Activated CD4-positive, alpha-beta T cell treated with anti-CD3 and anti-CD28 coated beads, Interleukin-2, amount 50 U/mL, for 1 hour (primary cell): ENCODE measurements around the gene GMCL2.
"Not testable (repeated sequence)": the region's sequence is repeated elsewhere in the genome, so short reads cannot be mapped to it uniquely, and the experiment has no call there.

Source experiments
- DNase-seq: peaks from one replicate; pipeline ENCODE4 v3.0.0-alpha.2; 2020

Gene GMCL2

DNA sequence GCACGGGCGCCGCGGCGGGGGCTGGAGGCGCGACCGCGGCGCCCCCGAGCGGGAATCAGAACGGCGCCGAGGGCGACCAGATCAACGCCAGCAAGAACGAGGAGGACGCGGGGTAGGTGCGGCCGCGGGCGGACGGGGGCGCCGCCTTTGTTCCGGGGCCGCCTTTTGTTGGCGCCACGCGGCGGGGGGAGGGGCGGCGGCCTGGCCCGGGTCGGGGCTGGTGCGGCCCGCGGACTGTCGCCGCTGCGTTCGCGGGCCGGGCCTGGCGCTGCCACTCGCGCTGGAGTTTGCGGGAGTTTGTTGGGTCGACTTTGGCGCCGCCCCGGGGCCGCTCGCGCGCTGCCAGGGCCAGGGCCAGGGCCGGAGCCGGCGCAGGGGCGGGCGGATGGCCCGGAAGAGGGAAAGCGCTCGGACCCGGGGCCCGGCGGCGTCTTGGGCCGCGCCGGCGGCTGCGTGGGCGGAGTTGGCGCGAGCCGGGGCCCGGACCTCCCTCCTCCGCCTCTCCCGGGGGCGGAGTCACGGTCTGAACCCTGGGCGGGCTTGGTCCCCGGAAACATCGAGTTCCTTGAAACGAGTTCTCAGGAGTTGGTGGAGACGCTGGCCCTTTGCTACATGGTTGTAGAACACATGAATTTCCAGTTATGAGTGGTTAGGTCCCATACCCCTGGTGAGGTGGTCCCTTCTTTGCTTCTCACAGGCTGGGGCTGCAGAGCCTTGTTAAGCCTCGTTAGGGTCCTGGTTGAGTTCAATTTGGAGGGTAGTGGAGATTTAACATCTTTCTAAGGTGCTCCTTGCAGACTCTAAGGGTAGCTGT lies 18.0 kb upstream of the GMCL2 start:
- DNase-seq, result peak; percentile 63

DNA sequence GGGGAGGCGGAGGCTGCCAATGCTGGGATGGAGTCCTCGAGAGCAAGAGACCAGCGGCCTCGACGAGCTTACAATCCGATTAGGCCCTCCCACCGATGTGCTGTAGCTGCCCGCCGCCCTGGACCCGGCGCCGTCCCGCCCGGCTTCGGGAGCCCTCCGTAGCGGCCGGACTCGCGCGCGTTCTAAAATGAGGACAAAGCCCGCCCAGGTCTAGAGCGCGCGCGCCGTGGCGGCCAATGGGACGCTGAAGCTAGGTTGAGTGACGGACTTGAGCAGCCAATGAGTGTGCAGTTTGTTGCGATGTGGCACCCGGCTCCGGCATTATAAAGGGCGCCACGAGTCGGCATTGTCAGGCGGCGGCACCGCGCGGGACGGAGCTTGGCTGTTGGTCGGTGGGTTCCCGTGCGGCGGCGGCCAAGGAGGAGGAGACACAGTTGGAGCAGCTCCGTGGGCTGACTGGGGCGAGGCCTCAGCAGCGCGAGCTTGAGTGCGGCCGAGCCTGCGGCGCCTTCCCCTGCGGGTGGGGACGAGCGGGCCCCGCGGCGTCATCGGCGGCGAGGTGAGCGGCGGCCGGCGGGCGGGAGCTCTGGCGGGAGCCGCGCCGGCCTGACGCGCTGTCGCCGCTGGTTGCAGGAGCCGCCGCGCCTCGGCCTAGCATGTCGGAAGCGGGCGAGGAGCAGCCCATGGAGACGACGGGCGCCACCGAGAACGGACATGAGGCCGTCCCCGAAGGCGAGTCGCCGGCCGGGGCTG lies 17.2 kb upstream of the GMCL2 start, which contains the start of gene HNRNPAB:
HNRNPAB (plus strand) TSS at position 352 of the 753 bp plus-strand sequence; CDS start at position 657, 305 bp downstream.
- DNase-seq, result peak; percentile 97

DNA sequence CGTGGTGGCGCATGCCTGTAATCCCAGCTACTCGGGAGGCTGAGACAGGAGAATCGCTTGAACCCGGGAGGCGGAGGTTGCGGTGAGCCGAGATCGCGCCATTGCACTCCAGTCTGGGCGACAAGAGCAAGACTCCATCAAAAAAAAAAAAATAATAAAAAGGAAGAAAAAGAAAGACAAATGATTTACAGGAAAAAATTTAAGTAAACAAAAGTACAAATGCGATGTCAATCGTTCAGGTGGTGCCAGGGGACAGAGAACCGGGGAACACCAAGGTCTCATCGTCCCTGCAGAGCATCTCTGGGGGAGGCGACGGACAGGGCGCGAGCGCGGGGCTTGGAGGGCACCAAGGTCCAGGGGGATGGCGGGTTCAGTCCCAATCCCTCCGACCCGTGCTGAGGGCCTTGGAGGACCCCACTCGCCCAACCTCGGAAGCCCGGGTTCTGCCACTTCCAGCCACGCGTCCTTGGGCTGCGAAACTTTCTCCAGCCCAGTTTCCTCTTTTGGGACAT lies 16.6 kb upstream of the GMCL2 start:
- no peak for DNase-seq

DNA sequence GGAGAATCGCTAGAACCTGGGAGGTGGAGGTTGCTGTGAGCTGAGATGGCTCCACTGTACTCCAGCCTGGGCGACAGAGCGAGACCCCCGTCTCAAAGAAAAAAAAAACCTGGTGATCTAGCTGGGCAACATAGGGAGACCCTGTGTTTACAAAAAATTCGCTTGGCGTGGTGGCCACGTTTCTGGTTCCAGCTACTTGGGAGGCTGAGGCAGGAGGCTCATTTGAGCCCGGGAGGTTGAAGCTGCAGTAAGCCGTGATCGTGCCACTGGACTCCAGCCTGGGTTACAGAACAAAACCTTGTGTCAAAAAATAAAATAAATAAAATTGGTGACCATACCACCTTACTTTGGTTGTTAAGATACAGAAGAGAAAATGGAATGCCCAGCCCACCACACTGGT lies 15.4 kb upstream of the GMCL2 start:
- DNase-seq, result no peak

DNA sequence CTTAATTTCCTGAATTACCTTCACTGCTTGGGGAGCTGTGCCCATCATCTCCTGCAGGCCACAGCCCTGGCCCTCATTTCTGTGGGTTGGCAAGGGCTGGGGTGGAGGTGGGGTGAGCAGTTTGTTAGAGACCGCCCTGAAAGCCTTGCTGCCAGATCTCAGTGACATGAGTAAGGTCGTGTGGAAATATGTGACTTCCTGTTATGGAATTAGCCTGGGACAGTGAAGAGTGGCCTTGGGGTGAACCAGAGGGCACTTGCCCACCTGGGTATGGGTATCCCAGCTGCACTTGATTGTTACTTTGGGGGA lies 14.7 kb upstream of the GMCL2 start:
- no peak for DNase-seq

DNA sequence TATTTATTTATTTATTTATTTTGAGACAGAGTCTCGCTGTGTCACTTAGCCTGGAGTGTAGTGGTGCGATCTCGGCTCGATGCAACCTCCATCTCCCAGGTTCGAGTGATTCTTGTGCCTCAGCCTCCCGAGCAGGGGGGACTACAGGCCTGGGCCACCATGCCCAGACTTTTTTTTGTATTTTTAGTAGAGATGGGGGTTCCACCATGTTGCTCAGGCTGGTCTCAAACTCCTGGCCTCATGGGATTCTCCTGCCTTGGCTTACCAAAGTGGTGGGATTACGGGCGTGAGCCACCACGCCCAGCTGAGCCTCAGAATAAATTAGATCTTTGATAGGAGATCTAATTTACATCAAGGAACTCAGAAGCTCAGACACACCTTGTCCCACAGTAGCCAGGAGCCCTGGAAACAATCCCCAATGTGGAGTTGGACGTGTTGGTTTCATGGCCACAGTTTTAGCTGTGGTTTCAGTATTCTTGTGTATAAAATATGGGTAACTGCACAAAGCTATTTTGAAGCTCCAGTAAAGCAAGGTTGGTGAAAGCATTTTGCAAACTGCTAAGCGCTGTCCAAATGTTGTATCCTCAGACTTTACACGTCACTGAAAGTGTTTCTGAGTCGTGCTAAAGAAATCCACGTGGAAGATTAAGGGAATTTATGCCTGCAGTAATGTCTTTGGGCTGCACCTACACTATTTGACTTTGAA lies 14.2 kb upstream of the GMCL2 start:
- DNase-seq, result no peak

DNA sequence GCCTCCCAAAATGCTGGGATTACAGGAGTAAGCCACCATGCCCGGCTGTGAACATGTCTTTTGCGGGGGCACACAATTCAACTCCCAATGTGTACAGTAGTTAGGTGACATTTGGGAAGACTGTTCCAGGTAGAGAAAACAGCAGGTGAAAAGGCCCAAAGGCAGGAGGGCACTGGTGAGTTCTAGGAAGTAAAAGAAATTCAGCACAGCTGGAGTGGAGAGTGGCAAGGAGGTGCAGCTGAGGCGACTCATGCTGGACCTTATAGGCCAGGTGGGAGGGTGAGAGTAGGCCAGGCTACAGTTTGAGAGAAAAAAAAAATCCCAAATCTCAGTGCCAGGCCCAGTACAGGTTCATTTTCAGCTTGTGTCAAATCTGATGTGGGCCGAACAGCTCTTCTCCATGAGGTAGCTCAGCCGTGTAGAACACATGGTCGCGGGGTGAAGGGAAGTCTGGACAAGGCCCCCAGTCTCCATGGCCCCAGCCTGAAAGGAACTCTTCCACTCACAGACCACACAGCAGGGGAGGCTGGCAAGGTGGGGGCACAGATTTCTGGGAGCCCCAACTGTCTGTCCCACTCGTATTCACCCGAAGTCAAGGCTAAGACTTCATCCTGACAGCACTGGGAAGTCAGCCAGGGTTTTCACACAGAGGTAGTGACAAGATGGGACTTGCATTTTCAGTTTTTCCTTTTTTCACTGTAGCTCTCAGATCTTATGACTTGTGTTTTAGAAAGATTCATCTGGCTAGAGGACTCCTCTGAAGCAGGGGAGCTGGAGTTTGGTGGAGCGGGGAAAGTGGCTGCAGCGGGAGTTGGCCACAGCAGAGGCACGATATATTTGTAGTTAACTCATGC lies 12.6 kb upstream of the GMCL2 start:
- no peak for DNase-seq

DNA sequence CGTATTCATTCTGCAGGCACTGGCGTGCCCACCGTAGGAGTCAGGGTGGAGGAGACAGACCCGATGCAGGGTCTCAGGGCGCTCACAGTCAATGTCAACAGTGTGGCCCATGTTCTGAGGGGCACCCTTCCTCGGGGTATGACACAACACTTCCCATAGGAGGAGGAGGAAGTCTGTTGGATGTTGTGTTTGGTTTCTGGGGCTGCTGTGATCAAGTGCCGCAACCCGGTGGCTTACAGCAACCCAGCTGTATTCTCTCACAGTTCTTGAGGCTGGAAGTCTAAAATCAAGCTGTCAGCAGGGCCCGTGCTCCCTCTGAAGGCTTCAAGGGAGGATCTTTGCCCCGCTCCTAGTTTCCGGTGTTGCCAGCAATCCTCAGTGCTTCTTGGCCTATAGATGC lies 11.5 kb upstream of the GMCL2 start:
- DNase-seq, result no peak

DNA sequence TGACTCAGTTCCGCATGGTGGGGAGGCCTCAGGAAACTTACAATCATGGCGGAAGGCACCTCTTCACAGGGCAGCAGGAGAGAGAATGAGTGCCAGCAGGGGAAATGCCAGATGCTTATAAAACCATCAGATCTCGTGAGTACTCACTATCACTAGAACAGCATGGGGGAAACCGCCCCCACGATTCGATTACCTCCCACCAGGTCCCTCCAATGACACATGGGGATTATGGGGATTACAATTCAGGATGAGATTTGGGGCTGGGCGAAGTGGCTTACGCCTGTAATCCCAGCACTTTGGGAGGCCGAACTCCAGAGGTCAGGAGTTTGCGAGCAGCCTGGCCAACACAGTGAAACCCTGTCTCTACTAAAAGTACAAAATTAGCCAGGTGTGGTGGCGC lies 11.0 kb upstream of the GMCL2 start:
- not testable (repeated sequence) for DNase-seq

DNA sequence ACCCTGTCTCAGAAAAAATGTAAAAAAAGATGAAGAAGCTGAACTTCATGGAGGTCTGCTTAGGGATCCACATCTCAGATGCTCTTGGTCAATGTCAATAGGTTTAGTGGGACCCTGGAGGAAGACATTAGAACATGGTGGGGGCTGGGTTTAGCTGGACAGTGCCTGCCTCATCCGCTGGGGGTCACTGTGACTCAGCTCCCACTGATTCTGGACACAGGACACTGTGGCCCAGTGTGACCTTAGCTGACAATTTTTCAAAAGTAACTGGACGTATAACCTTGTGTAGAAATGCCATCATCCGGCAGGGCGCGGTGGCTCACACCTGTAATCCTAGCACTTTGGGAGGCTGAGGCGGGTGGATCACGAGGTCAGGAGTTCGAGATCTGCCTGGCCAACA lies 9.8 kb upstream of the GMCL2 start:
- DNase-seq, result no peak

DNA sequence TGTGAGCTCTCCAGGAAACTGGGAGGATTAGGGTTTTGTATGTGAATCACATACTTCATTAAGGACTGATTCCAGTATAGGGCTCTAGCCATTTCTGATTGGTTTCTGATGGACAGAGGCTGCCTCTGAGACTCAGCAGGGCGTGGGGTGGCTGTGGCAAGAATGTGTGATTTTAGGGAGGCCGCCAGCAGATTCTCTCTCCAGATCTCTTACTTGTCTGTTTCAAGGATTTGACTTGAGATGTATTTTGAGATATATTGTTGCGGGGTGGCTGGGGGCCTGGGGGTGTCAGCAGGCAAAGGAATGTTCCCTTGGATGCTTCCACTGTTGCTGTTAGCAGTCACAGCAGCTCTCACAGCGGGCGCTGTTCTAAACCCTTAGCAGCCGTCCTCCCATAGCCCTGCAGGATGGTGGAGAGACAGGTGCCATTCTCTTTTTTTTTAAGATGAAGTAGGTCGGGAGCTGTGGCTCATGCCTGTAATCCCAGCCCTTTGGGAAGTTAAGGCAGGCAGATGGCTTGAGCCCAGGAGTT lies 9.2 kb upstream of the GMCL2 start:
- DNase-seq, result no peak

DNA sequence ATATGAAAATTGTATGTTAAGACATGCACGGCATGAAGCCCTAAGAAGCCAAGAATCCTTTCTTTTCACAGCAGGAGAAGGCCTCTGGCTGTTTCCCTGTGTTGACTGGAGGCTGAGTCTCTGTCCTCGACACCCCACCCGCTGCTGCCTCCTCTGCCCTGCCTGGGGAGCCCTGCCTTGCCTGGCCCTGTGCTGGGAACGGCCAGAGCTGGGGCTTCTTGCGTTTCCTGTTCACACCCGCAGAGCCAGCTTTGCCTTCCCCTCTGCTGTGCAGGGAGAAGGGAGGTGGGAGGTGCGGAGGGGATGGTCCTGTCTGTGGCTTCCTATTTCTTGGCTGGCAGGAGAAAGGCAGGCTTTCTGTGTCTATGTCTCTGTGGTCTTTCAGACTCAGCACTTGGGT lies 6.9 kb upstream of the GMCL2 start:
- no peak for DNase-seq

DNA sequence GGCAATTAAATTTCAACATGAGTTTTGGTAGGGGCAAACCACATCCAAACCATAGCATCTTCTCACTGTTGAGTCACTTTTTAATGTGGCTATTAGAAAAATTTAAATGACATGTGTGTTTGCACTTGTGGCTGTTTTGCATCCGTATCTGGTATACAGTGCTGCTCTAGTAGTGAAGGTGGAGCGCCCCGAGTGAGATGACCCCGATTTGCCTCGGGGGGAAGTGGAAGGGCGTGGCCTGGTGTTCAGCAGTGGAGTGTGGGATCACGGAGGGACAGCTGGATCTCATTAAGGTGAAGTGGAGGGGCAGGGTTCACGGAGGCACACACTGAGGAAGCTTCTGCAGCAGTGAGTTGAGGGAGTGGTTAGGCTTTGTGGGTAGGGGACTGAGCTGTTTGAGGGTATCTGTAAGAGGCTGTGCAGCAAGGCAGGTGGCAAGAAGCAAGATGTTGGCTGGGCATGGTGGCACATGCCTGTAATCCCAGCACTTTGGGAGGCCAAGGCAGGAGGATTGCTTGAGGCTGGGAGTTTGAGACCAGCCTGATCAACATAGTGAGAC lies 6.2 kb upstream of the GMCL2 start:
- DNase-seq, result no peak

DNA sequence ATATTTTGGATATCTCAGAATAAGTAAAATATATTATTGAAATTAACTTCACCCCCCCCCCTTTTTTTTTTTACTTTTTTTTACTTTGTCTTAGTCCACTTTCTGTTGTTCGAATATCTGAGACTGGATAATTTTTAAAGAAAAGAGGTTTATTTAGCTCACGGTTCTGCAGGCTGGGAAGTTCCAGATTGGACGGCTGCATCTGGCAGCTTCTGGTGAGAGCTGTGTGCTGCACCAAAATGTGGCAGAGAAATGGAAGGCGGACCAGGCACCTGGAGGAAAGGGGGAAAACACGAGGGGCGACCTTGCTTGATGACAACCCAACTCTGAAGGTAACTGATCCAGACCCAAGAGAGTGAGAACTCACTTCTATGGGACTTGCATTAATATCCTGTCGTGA lies 5.6 kb upstream of the GMCL2 start:
- no peak for DNase-seq

DNA sequence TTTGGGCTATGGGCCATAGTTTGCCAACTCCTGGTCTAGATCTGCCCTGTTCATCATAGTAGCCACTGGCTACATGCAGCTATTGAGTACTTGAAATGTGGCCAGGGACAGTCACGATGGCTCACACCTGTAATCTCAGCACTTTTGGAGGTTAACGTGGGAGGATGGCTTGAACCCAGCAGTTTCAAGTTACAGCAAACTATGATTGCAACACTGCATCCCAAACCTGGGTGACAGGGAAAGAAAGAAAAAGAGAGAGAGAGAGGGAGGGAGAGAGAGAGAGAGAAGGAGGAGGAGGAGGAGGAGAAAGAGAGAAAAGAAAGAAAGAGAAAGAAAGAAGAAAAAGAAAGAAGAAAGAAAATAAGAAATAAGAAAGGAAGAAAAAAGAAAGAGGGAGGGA lies 5.1 kb upstream of the GMCL2 start:
- no peak for DNase-seq

DNA sequence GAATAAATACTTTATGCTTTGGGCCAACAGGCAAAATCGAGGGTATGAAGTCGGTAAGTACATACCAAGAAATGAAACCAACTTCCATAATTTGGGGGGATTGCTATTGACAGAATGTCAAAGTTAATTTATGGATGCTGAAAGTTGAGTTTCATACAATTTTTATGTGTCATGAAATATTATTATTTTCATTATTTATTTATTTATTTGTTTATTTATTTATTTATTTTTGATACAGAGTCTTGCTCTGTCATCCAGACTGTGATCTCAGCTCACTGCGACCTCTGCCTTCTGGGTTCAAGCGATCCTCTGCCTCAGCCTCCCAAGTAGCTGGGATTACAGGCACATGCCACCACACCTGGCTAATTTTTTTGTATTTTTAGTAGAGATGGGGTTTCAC lies 4.5 kb upstream of the GMCL2 start:
- no peak for DNase-seq

DNA sequence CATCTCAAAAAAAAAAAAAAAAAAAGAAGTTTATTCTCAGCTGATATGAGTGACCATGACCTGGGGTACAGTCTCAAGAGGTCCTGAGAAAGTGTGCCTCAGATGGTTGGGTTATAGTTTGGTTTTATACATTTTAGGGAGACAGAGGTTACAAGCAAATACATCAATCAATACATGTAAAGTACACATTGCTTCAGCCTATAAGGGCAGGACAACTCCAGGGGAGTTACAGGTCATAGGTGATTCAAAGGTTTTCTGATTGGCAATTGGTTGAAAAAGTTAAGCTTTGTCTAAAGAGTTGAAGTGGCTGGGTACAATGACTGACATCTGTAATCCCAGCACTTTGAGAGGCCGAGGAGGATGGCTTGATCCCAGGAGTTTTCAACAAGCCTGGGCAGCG lies 2.3 kb upstream of the GMCL2 start:
- no peak for DNase-seq

DNA sequence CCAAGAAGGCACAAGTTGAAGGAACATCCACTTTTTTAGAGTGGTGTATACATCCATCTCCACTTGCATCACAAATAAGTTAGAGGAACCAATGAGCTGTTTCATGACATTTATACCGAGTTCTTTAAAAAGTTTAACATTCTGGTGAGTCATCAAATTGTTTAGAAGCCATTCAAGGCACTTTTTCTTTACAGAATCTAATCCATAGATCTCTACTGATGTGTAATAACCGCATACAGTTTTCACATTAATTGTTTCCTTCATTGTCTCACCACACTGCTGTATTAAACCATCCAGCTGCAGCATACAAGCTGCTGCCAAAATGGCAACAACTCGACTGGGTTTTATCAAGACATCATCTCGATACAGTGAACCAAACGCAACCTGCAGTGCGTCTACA lies 744 bp downstream of the GMCL2 start:
- DNase-seq, result no peak

DNA sequence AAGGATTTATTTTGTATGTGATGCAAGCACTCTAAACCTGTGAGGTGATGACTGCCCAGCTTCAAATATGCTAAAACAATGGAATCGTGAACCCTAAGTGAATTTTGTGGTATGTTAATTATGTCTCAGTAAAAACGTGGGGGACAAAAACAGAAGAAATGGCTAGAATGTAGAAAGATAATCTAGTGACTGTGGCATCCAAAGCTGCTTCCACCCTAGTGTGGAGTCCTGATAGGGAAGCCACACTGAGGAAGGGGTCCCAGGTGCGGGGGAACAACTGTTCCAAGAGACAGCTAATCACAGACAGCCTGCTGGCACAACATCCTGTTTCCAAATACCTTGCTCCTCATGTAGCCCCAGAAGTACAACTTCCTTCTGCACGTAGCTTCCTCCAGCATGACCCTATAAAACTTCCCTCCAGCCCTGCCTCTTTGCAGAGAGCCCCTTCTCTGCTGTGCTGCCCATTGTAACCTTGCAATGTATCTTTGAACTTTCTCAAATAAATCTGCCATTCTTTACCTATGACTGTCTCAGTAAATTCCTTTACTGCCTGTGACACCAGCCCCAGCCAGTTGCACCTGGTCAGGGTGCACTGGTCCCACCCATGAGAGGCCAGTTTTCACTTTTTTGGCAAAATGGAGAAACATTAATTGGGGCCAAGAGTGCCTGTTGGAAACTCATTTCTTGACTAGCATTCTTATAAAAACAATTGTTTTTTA lies 4.9 kb downstream of the GMCL2 start:
- no peak for DNase-seq

DNA sequence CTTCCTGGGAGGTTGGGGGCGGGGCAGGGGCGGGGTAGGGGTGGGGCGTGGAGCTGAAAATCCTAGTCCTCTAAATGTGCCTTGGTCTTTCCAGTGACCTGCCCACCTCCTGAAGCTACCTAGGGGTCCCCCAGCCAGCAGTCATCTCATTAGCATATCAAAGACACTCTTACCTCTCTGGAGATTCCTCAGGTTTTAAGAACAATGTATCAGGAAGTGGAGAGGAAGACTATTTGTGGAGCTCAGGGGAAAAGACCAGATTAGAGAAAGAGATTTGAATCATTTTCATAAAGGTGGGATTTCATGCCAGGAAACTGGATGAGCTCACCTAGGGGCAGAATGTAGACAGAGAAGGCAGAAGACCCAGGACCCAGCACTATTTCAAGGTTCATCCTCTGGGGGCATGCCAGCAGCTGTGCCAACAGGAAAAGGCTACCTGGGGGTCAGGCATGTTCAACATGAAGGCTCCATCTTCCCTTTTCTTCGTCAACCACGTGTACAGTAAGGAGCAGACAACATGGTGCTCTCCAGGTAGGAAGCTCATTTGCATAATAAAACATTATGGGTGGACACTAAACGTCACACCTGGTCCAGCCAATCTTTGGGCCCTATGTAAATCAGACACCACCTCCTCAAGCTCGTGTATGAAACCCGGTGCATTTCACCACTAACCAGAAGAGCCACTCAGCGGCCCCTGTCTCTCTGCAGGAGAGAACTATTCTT lies 6.9 kb downstream of the GMCL2 start:
- DNase-seq, result no peak

DNA sequence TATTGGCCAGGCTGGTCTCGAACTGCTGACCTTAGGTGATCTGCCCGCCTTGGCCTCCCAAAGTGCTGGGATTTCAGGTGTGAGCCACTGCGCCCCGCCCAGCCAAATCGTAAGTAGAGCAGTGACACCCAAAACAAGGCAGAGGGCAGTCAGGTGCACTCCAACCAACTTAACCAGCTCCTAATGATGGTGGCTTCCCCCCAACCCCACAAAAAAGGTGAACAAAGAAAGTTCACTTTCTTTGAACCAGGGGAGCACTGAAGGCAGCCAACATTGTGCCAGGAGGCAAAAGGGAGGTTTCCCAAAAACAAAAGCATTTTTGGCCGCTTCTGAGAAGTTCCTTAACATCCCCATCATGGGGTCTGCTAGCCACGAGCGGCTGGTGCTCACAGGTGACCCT lies 9.6 kb downstream of the GMCL2 start:
- no peak for DNase-seq
